Peyer's patch (tissue), 4 donors: Measurements from ENCODE around the gene UNC5CL.

Experiments
- CTCF ChIP-seq, 6 experiments: fragments of 450-650 bp in 4 of 6; fragments of 200-600 bp in 2 of 6; sonication (generic) in 1 of 6; IDR thresholded peaks; one replicate each; pipeline ENCODE4 v1.5.1; 2017 to 2019; ENCODE audit warnings: antibody characterized with exemption in 6 of 6, mild to moderate bottlenecking in 3 of 6, moderate library complexity in 1 of 6
- POLR2A ChIP-seq, 2 donors: fragments of 450-650 bp; IDR thresholded peaks; one replicate each; pipeline ENCODE4 v1.5.1; 2017; ENCODE audit warnings: antibody characterized with exemption in 2 of 2, mild to moderate bottlenecking in 2 of 2, moderate library complexity in 2 of 2

DNA sequence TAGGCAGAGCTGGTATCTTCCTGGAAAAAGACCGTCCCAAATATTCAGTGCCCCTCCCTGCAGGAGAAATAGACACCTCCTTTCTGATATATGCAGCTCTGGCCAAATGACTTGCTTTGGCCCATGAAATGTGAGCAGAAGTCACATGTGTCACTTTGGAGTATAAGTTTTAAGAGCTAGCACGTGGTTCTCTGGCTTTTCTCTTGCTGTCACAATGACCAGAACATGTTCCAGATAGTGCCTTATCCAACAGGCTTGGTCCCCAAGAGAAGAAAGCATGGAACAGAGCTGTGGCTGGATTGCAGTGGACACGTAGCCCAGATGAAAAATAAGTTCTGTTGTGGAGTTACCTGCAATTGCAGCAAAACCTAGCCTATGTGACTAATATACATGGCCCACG is 40.4 kb downstream of the UNC5CL start:
- TF ChIP-seq CTCF (IDR thresholded peaks at IDR 0.05) (no peak), POLR2A (IDR thresholded peaks at IDR 0.05) (no peak)
